Raji (cell line): ENCODE measurements around the gene CEP112.

ENCODE experiments used
- POLR2A ChIP-seq: IDR thresholded peaks from 2 replicates; pipeline ENCODE4 v1.6.1; 2011; ENCODE audit warnings: low read depth, low read length, control low read depth; ENCODE audit not compliant: insufficient read depth

The CEP112 gene

GRCh38 chr17:65918916-65919315, 273.0 kb downstream of the CEP112 start:
- no peak for TF ChIP-seq POLR2A

- no peak for TF ChIP-seq POLR2A
These were observed 273.4 kb downstream of the CEP112 start for GRCh38 chr17:65918500-65918899.

- no peak for TF ChIP-seq POLR2A
These were observed 274.4 kb downstream of the CEP112 start for GRCh38 chr17:65917560-65917959.

GRCh38 chr17:65916425-65916824, 275.5 kb downstream of the CEP112 start:
- TF ChIP-seq POLR2A, result no peak

GRCh38 chr17:65914784-65915342, 277.1 kb downstream of the CEP112 start:
- no peak for TF ChIP-seq POLR2A

- no peak for TF ChIP-seq POLR2A
These were observed 278.5 kb downstream of the CEP112 start for GRCh38 chr17:65913326-65913850.

GRCh38 chr17:65910836-65911235, 281.1 kb downstream of the CEP112 start:
- no peak for TF ChIP-seq POLR2A

- TF ChIP-seq POLR2A, result no peak
These were observed 289.0 kb downstream of the CEP112 start for GRCh38 chr17:65902831-65903522.

GRCh38 chr17:65902155-65902554, 289.8 kb downstream of the CEP112 start:
- TF ChIP-seq POLR2A, result no peak

- TF ChIP-seq POLR2A, result no peak
These were observed 290.5 kb downstream of the CEP112 start for GRCh38 chr17:65901394-65901793.

GRCh38 chr17:65900216-65900615, 291.7 kb downstream of the CEP112 start:
- no peak for TF ChIP-seq POLR2A

GRCh38 chr17:65898651-65899050, 293.3 kb downstream of the CEP112 start:
- no peak for TF ChIP-seq POLR2A

GRCh38 chr17:65896889-65897288, 295.0 kb downstream of the CEP112 start:
- TF ChIP-seq POLR2A, result no peak

- no peak for TF ChIP-seq POLR2A
These were observed 296.0 kb downstream of the CEP112 start for GRCh38 chr17:65895969-65896368.

- no peak for TF ChIP-seq POLR2A
These were observed 298.1 kb downstream of the CEP112 start for GRCh38 chr17:65893692-65894279.

- TF ChIP-seq POLR2A, result no peak
These were observed 299.0 kb downstream of the CEP112 start for GRCh38 chr17:65892912-65893377.
